B cell (primary cell): ENCODE measurements around the gene PI4KA. TPM values are rescaled to one million over a fixed set of nuclear protein-coding genes. Genes with fewer than 3 reads are reported as not detected.

Source experiments
- ATAC-seq: fragments of 200-7000 bp; cut with Tn5 transposase; one replicate; pipeline ENCODE4 v1.10.0; 2021; ENCODE audit warnings: low read depth, mild to moderate bottlenecking, moderate number of reproducible peaks, moderate library complexity
- CTCF ChIA-PET: fragments of 350-600 bp; sonication (Branson Sonifier 250); formaldehyde crosslinking; loops from one replicate; lab custom pipeline; 2021; ENCODE audit warnings: antibody characterized with exemption, inconsistent platforms; lab: Charles Lee
- POLR2A ChIA-PET: fragments of 350-600 bp; sonication (Branson Sonifier 250); formaldehyde crosslinking; loops from one replicate; lab custom pipeline; 2021; ENCODE audit warnings: antibody characterized with exemption; lab: Charles Lee
- DNase-seq: peaks from one replicate; pipeline ENCODE4 v3.0.0; 2013
- H2AFZ ChIP-seq: 2 replicates; pipeline ENCODE4 v1.6.1; 2012; ENCODE audit warnings: mild to moderate bottlenecking, low read depth, low read length; ENCODE audit not compliant: insufficient read depth, poor library complexity, severe bottlenecking
- H3K27ac ChIP-seq, 2 donors: 1 replicate in 1 of 2; 2 replicates in 1 of 2; pipeline ENCODE4 v1.5.1; 2012 to 2013; ENCODE audit warnings: low read length in 2 of 2, mild to moderate bottlenecking in 2 of 2, moderate library complexity in 1 of 2
- H3K27me3 ChIP-seq, 4 experiments: fragments of 200-600 bp in 1 of 4; sonication (generic) in 1 of 4; replicated peaks in 1 of 4; 1 replicate in 2 of 4; 2 replicates in 2 of 4; pipeline versions ENCODE4 v1.6.1 to v1.7.0; 2013 to 2016; ENCODE audit warnings: low read length in 3 of 4, mild to moderate bottlenecking in 2 of 4, mixed read lengths in 1 of 4, moderate library complexity in 1 of 4; ENCODE audit not compliant: insufficient read depth in 4 of 4, control insufficient read depth in 3 of 4; ENCODE audit errors: control extremely low read depth in 1 of 4
- H3K36me3 ChIP-seq, 2 experiments: replicated peaks in 1 of 2; 1 replicate in 1 of 2; 2 replicates in 1 of 2; pipeline versions ENCODE4 v1.6.1 to v1.7.1; 2013; ENCODE audit warnings: low read length in 1 of 2; ENCODE audit not compliant: insufficient read depth in 2 of 2, control insufficient read depth in 1 of 2; ENCODE audit errors: control extremely low read depth in 1 of 2, extremely low read depth in 1 of 2
- H3K4me1 ChIP-seq, 2 donors: fragments of 200-600 bp in 1 of 2; sonication (generic) in 1 of 2; 1 replicate in 1 of 2; 2 replicates in 1 of 2; pipeline versions ENCODE4 v1.5.1 to v1.6.1; 2013 to 2017; ENCODE audit warnings: low read length in 2 of 2; ENCODE audit not compliant: control insufficient read depth in 2 of 2, insufficient read depth in 2 of 2
- H3K4me2 ChIP-seq: replicated peaks from 2 replicates; pipeline ENCODE3; 2012; ENCODE audit warnings: mild to moderate bottlenecking, low read depth, low read length; ENCODE audit not compliant: poor library complexity, severe bottlenecking
- H3K4me3 ChIP-seq, 5 experiments: fragments of 200-600 bp in 1 of 5; sonication (generic) in 1 of 5; 1 replicate in 3 of 5; 2 replicates in 2 of 5; pipeline versions ENCODE4 v1.5.1 to v1.7.0; 2011 to 2016; ENCODE audit warnings: low read length in 4 of 5, mild to moderate bottlenecking in 4 of 5, low read depth in 2 of 5, control low read depth in 1 of 5, moderate library complexity in 1 of 5; ENCODE audit not compliant: insufficient read depth in 1 of 5; ENCODE audit errors: control extremely low read depth in 1 of 5, extremely low read depth in 1 of 5
- H3K79me2 ChIP-seq: fragments of 200-600 bp; sonication (generic); one replicate; pipeline ENCODE4 v1.6.0; 2016; ENCODE audit warnings: low read length; ENCODE audit not compliant: control insufficient read depth, insufficient read depth
- H3K9ac ChIP-seq: fragments of 200-600 bp; sonication (generic); 2 replicates; pipeline ENCODE4 v1.6.1; 2017; ENCODE audit warnings: mild to moderate bottlenecking, low read length, moderate library complexity
- H3K9me3 ChIP-seq, 3 donors: one replicate each; pipeline versions ENCODE4 v1.6.1 to v1.7.1; 2013; ENCODE audit warnings: low read length in 2 of 3; ENCODE audit not compliant: control insufficient read depth in 2 of 3, insufficient read depth in 1 of 3; ENCODE audit errors: control extremely low read depth in 1 of 3
- H4K20me1 ChIP-seq: 2 replicates; pipeline ENCODE4 v1.6.0; 2012; ENCODE audit warnings: mild to moderate bottlenecking, low read length; ENCODE audit not compliant: insufficient read depth, control insufficient read depth, poor library complexity, severe bottlenecking
- H3K27ac Mint-ChIP-seq: one replicate; pipeline ENCODE4 v1.8.0; 2021; ENCODE audit warnings: mixed read lengths
- H3K27me3 Mint-ChIP-seq: one replicate; pipeline ENCODE4 v1.8.0; 2021; ENCODE audit warnings: mixed read lengths
- H3K4me1 Mint-ChIP-seq: one replicate; pipeline ENCODE4 v1.8.0; 2021; ENCODE audit warnings: mixed read lengths
- H3K4me3 Mint-ChIP-seq: one replicate; pipeline ENCODE4 v1.8.0; 2021; ENCODE audit warnings: mixed read lengths
- H3K9me3 Mint-ChIP-seq: one replicate; pipeline ENCODE4 v1.8.0; 2022; ENCODE audit warnings: mixed read lengths; ENCODE audit not compliant: insufficient read depth
- EZH2 ChIP-seq: IDR thresholded peaks from 2 replicates; pipeline ENCODE4 v1.6.1; 2012; ENCODE audit warnings: borderline replicate concordance, low read depth, mild to moderate bottlenecking, moderate library complexity, low read length; ENCODE audit not compliant: insufficient read depth, poor library complexity, severe bottlenecking
- WGBS: methylation state at CpG from one replicate; pipeline ENCODE4 v1.1.5; 2013; ENCODE audit warnings: missing lambda C conversion rate; ENCODE audit not compliant: insufficient coverage; 5-methylcytosine and 5-hydroxymethylcytosine counted together
- intact Hi-C: fragments of 100-400 bp; cut with micrococcal nuclease; formaldehyde crosslinking; loops from one replicate; pipeline ENCODE4 v1.10.0; 2022
- polyA plus RNA-seq: library from polyadenylated mRNA; depleted of rRNA; stranded (reverse); fragments of >200 nt; gene quantifications from 2 replicates; pipeline ENCODE4 v1.2.3, GENCODE V29; 2012
- total RNA-seq, 2 donors: library from RNA; stranded (reverse); fragments of 120-200 nt in 1 of 2; gene quantifications; 1 replicate in 1 of 2; 2 replicates in 1 of 2; pipeline versions ENCODE4 v1.2.3 to v1.2.4, GENCODE V29; 2013 to 2022
- TF ChIP-seq, protein P1 (sequence below): fragments of 200-600 bp; IDR thresholded peaks from one replicate; pipeline ENCODE4 v1.8.0; 2022; ENCODE audit warnings: antibody characterized with exemption, mild to moderate bottlenecking

The PI4KA gene
- total and polyA plus RNA-seq, 2 donors (not counting 1 experiment from before 2014, with no cell fraction given), result 85.9 to 156 TPM

GRCh38 chr22:20802452-20802851 is 56.2 kb downstream of the PI4KA start:
- Histone ChIP-seq H3K9ac (no peak overlapping the region), H3K79me2 (no peaks in the 10 kb centered on the region), H3K4me3 (no peak overlapping the region), H3K4me2 (no peak overlapping the region), H2AFZ (no peak overlapping the region), H4K20me1 (no peaks in the 10 kb centered on the region), H3K27ac (no peak overlapping the region), H3K36me3 (peaks cover 2 to 83% of the 10 kb centered on the region in 2 experiments), H3K4me1 (no peaks in the 10 kb centered on the region), H3K27me3 (no peaks in the 10 kb centered on the region), H3K9me3 (no peaks in the 10 kb centered on the region)
- DNase-seq (no peak), ATAC-seq (no peak)
- peaks cover 8% of the 10 kb centered on the region for H3K4me1 Mint-ChIP-seq
- POLR2A ChIA-PET, result no interaction called here
- H3K27ac Mint-ChIP-seq, result no peak overlapping the region
- CTCF ChIA-PET, result no interaction called here
- WGBS, result 100% methylated on average over 2 of the region's 6 CpGs
- no peaks in the 10 kb centered on the region for H3K27me3 Mint-ChIP-seq
- no peak overlapping the region for H3K4me3 Mint-ChIP-seq
- intact Hi-C loops, result no loop called here
- TF ChIP-seq, protein P1, sequence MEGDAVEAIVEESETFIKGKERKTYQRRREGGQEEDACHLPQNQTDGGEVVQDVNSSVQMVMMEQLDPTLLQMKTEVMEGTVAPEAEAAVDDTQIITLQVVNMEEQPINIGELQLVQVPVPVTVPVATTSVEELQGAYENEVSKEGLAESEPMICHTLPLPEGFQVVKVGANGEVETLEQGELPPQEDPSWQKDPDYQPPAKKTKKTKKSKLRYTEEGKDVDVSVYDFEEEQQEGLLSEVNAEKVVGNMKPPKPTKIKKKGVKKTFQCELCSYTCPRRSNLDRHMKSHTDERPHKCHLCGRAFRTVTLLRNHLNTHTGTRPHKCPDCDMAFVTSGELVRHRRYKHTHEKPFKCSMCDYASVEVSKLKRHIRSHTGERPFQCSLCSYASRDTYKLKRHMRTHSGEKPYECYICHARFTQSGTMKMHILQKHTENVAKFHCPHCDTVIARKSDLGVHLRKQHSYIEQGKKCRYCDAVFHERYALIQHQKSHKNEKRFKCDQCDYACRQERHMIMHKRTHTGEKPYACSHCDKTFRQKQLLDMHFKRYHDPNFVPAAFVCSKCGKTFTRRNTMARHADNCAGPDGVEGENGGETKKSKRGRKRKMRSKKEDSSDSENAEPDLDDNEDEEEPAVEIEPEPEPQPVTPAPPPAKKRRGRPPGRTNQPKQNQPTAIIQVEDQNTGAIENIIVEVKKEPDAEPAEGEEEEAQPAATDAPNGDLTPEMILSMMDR, result no peak
- no peak for TF ChIP-seq EZH2
- H3K9me3 Mint-ChIP-seq, result no peaks in the 10 kb centered on the region

- H3K79me2 ChIP-seq, result no peaks in the 10 kb centered on the region
- no peak overlapping the region for H2AFZ ChIP-seq
- CTCF ChIA-PET, result no interaction called here
- no peaks in the 10 kb centered on the region for H3K9me3 ChIP-seq
- no peaks in the 10 kb centered on the region for H3K27me3 ChIP-seq
- H3K4me1 ChIP-seq, result no peaks in the 10 kb centered on the region
- no peaks in the 10 kb centered on the region for H4K20me1 ChIP-seq
- Mint-ChIP-seq H3K27ac (no peak overlapping the region), H3K9me3 (no peaks in the 10 kb centered on the region), H3K4me1 (peaks cover 8% of the 10 kb centered on the region), H3K27me3 (no peaks in the 10 kb centered on the region), H3K4me3 (no peak overlapping the region)
- intact Hi-C loops, result no loop called here
- WGBS, result 97% methylated on average over 8 of the region's 8 CpGs
- TF ChIP-seq EZH2, result no peak
- TF ChIP-seq, protein P1, result no peak
- POLR2A ChIA-PET, result no interaction called here
- no peak for ATAC-seq
- no peak overlapping the region for H3K27ac ChIP-seq
- H3K36me3 ChIP-seq, result peaks cover 5 to 85% of the 10 kb centered on the region in 2 experiments
- DNase-seq, result no peak
- H3K4me3 ChIP-seq, result no peak overlapping the region
- H3K4me2 ChIP-seq, result no peak overlapping the region
- H3K9ac ChIP-seq, result no peak overlapping the region
Measured at GRCh38 chr22:20799449-20799848, 59.2 kb downstream of the PI4KA start.
